AG08396 (cell line): ENCODE results near the gene GALNT10.
A peak's percentile ranks its signal among the peaks of the same experiment; 100 is the strongest.

ENCODE experiments used
- DNase-seq: peaks from one replicate; pipeline ENCODE4 v3.0.0; 2012; ENCODE audit warnings: low spot score, mixed read lengths

The GALNT10 gene

GRCh38 chr5:154445422-154446194 is 255.1 kb downstream of the GALNT10 start, which contains the start of gene SAP30L:
Gene SAP30L, plus strand, starts transcription at chr5:154445997. Its CDS starts 608 bp downstream, at chr5:154446605.
- peak; percentile 100 for DNase-seq

- peak; percentile 80 for DNase-seq
Observed at GRCh38 chr5:154446195-154447088, 255.9 kb downstream of the GALNT10 start.

- no peak for DNase-seq
Observed at GRCh38 chr5:154447089-154447725, 256.7 kb downstream of the GALNT10 start.

GRCh38 chr5:154449786-154450185 is 259.3 kb downstream of the GALNT10 start:
- DNase-seq, result peak; percentile 10

- DNase-seq, result no peak
Observed at GRCh38 chr5:154451957-154452356, 261.4 kb downstream of the GALNT10 start.

- DNase-seq, result no peak
Observed at GRCh38 chr5:154455585-154455984, 265.1 kb downstream of the GALNT10 start.

- no peak for DNase-seq
Observed at GRCh38 chr5:154456540-154456939, 266.0 kb downstream of the GALNT10 start.

GRCh38 chr5:154459015-154459414 is 268.5 kb downstream of the GALNT10 start:
- DNase-seq, result no peak

GRCh38 chr5:154460172-154460571 is 269.6 kb downstream of the GALNT10 start:
- DNase-seq, result no peak

- DNase-seq, result no peak
Observed at GRCh38 chr5:154461531-154461930, 271.0 kb downstream of the GALNT10 start.

GRCh38 chr5:154464438-154464837 is 273.9 kb downstream of the GALNT10 start:
- DNase-seq, result no peak

GRCh38 chr5:154465169-154465568 is 274.6 kb downstream of the GALNT10 start:
- DNase-seq, result no peak

- no peak for DNase-seq
Observed at GRCh38 chr5:154466147-154466546, 275.6 kb downstream of the GALNT10 start.

- DNase-seq, result no peak
Observed at GRCh38 chr5:154466671-154467070, 276.1 kb downstream of the GALNT10 start.

GRCh38 chr5:154467655-154468354 is 277.3 kb downstream of the GALNT10 start:
- peak; percentile 89 for DNase-seq

- DNase-seq, result no peak
Observed at GRCh38 chr5:154470137-154470536, 279.6 kb downstream of the GALNT10 start.
